Adrenal gland (tissue), 5 donors: ENCODE measurements around the gene DUSP10.

ENCODE experiments used
- POLR2A ChIP-seq, 2 donors: fragments of 450-650 bp; IDR thresholded peaks; one replicate each; pipeline ENCODE4 v1.6.1; 2017; ENCODE audit warnings: antibody characterized with exemption in 2 of 2, mild to moderate bottlenecking in 2 of 2, moderate library complexity in 1 of 2
- TF ChIP-seq, protein P1 (sequence below), 6 experiments: fragments of 450-650 bp in 4 of 6; fragments of 200-600 bp in 2 of 6; sonication (generic) in 1 of 6; IDR thresholded peaks; 1 replicate in 5 of 6; 2 replicates in 1 of 6; pipeline versions ENCODE4 v1.5.1 to v1.8.0; 2016 to 2021; ENCODE audit warnings: antibody characterized with exemption in 6 of 6, mild to moderate bottlenecking in 2 of 6, moderate library complexity in 1 of 6
- donor health status: DM: no; HTN: no; CAD: no.

DNA sequence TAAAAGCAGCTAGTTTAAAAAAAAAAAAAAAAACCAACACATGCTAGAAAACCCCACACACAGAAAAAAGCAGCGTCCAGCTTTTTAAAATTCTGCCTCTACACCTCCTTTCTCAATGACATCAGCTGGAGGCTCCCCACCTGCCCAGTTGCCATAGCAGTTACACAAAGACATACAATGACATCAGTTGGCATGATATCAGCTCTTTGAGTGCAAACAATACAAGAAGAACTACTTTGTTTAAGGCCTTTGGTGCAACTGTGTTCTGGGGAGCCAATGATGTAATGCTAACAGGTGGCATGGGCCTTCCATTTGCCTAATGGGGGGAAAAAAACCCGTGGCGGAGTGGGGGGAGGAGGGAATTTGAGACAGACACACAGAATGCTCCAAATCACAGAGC is 32.9 kb downstream of the DUSP10 start:
- TF ChIP-seq, protein P1, sequence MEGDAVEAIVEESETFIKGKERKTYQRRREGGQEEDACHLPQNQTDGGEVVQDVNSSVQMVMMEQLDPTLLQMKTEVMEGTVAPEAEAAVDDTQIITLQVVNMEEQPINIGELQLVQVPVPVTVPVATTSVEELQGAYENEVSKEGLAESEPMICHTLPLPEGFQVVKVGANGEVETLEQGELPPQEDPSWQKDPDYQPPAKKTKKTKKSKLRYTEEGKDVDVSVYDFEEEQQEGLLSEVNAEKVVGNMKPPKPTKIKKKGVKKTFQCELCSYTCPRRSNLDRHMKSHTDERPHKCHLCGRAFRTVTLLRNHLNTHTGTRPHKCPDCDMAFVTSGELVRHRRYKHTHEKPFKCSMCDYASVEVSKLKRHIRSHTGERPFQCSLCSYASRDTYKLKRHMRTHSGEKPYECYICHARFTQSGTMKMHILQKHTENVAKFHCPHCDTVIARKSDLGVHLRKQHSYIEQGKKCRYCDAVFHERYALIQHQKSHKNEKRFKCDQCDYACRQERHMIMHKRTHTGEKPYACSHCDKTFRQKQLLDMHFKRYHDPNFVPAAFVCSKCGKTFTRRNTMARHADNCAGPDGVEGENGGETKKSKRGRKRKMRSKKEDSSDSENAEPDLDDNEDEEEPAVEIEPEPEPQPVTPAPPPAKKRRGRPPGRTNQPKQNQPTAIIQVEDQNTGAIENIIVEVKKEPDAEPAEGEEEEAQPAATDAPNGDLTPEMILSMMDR (IDR thresholded peaks at IDR 0.05) = no peak
- TF ChIP-seq POLR2A (IDR thresholded peaks at IDR 0.05) = no peak
